Measurements from ENCODE around the gene C14orf132. TPM values are rescaled to one million over a fixed set of nuclear protein-coding genes. Genes with fewer than 3 reads are reported as not detected.

Gene C14orf132
- polyA plus RNA-seq, 3 donors, result not detected

DNA sequence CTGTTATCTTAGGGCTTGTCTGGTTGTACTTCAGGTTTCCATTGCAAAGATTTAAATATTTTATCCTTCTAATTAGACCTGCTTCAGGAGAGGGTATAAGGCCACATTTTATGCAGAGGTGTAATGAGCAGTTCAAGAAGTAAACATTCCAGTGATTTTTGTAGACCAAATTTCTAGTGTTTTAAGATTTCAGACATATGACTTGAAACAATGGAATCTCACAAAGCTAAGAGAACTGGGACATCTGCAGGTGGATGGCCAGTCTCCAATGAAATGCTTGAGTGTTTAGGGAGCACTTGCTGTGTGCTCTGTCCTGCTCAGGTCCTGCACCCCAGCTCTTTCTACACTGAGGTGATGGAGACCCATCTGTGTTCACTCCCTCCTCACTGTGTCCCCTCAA, 7.9 kb downstream of the C14orf132 start:
- peaks cover 5 to 9% (median 7%) of the 10 kb centered on the region in 3 donors for H3K27me3 Mint-ChIP-seq (ENCODE audit: low read depth in 3 of 3)
- Histone ChIP-seq H3K36me3 (replicated peaks in 1 of 2; ENCODE audit: control insufficient read depth in 1 of 2, insufficient read depth in 2 of 2, low read length in 2 of 2) (no peaks in the 10 kb centered on the region), H3K9me3 (replicated peaks in 1 of 2; ENCODE audit: control insufficient read depth in 1 of 2, insufficient read depth in 1 of 2, low read length in 2 of 2) (peaks cover 0 to 4% of the 10 kb centered on the region in 2 donors), H3K4me1 (ENCODE audit: control insufficient read depth in 1 of 2, insufficient read depth in 2 of 2, low read length in 2 of 2) (no peaks in the 10 kb centered on the region), H4K20me1 (ENCODE audit: insufficient read depth, low read length) (no peaks in the 10 kb centered on the region), H3K79me2 (ENCODE audit: insufficient read depth, low read length) (no peaks in the 10 kb centered on the region), H3K4me3 (replicated peaks in 1 of 3; ENCODE audit: low read depth in 2 of 3, low read length in 3 of 3) (no peak overlapping the region), H3K9ac (ENCODE audit: insufficient read depth, low read length, poor library complexity, severe bottlenecking) (no peak overlapping the region), H3K27ac (ENCODE audit: low read depth in 1 of 2, low read length in 2 of 2) (no peak overlapping the region), H2AFZ (ENCODE audit: insufficient read depth, low read depth, low read length, poor library complexity, severe bottlenecking) (no peak overlapping the region), H3K4me2 (replicated peaks; ENCODE audit: extremely low read depth, low read length, poor library complexity, severe bottlenecking) (no peak overlapping the region), H3K27me3 (ENCODE audit: control insufficient read depth in 2 of 2, insufficient read depth in 2 of 2, low read length in 2 of 2) (peaks cover 0 to under 1% of the 10 kb centered on the region in 2 donors)
- no peak overlapping the region for H3K27ac Mint-ChIP-seq
- H3K36me3 Mint-ChIP-seq, result no peaks in the 10 kb centered on the region
- H3K4me1 Mint-ChIP-seq, result no peaks in the 10 kb centered on the region
- no peak for DNase-seq
- TF ChIP-seq, protein P1, sequence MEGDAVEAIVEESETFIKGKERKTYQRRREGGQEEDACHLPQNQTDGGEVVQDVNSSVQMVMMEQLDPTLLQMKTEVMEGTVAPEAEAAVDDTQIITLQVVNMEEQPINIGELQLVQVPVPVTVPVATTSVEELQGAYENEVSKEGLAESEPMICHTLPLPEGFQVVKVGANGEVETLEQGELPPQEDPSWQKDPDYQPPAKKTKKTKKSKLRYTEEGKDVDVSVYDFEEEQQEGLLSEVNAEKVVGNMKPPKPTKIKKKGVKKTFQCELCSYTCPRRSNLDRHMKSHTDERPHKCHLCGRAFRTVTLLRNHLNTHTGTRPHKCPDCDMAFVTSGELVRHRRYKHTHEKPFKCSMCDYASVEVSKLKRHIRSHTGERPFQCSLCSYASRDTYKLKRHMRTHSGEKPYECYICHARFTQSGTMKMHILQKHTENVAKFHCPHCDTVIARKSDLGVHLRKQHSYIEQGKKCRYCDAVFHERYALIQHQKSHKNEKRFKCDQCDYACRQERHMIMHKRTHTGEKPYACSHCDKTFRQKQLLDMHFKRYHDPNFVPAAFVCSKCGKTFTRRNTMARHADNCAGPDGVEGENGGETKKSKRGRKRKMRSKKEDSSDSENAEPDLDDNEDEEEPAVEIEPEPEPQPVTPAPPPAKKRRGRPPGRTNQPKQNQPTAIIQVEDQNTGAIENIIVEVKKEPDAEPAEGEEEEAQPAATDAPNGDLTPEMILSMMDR (IDR thresholded peaks at IDR 0.05), result no peak
- intact Hi-C loops (cut with micrococcal nuclease), result no loop called here
- H3K9me3 Mint-ChIP-seq, result peaks cover 0 to 9% (median 1%) of the 10 kb centered on the region in 7 donors
- no peak overlapping the region for H3K4me3 Mint-ChIP-seq

DNA sequence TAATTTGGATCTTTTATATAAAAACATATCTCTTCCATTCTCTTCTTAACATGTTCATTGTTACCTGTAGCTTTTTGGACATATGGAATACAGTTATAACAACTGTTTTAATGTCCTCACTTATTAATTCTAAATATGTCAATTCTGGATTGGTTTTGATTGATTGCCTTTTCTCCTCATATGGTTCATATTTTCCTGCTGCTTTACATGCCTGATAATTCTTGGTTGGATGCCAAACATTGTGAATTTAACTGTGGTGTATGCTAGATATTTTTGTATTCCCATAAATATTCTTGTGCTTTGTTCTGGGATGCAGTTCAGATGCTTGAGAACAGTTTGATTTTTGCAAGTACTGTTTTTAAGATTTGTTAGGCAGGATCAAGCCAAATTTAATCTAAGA, 10.8 kb downstream of the C14orf132 start:
- no peak overlapping the region for H3K4me3 Mint-ChIP-seq
- H3K4me1 Mint-ChIP-seq, result no peaks in the 10 kb centered on the region
- peaks cover 0 to 4% of the 10 kb centered on the region in 2 donors for H3K9me3 ChIP-seq (replicated peaks in 1 of 2; ENCODE audit: control insufficient read depth in 1 of 2, insufficient read depth in 1 of 2, low read length in 2 of 2)
- H3K27ac ChIP-seq (ENCODE audit: low read depth in 1 of 2, low read length in 2 of 2), result no peak overlapping the region
- no peaks in the 10 kb centered on the region for H4K20me1 ChIP-seq (ENCODE audit: insufficient read depth, low read length)
- intact Hi-C loops (cut with micrococcal nuclease), result no loop called here
- no peak overlapping the region for H3K9ac ChIP-seq (ENCODE audit: insufficient read depth, low read length, poor library complexity, severe bottlenecking)
- peaks cover 3 to 6% (median 4%) of the 10 kb centered on the region in 3 donors for H3K27me3 Mint-ChIP-seq (ENCODE audit: low read depth in 3 of 3)
- no peak overlapping the region for H3K27ac Mint-ChIP-seq
- H3K4me1 ChIP-seq (ENCODE audit: control insufficient read depth in 1 of 2, insufficient read depth in 2 of 2, low read length in 2 of 2), result no peaks in the 10 kb centered on the region
- H2AFZ ChIP-seq (ENCODE audit: insufficient read depth, low read depth, low read length, poor library complexity, severe bottlenecking), result no peak overlapping the region
- TF ChIP-seq, protein P1 (IDR thresholded peaks at IDR 0.05), result no peak
- H3K4me2 ChIP-seq (replicated peaks; ENCODE audit: extremely low read depth, low read length, poor library complexity, severe bottlenecking), result no peak overlapping the region
- no peaks in the 10 kb centered on the region for H3K27me3 ChIP-seq (ENCODE audit: control insufficient read depth in 2 of 2, insufficient read depth in 2 of 2, low read length in 2 of 2)
- H3K36me3 ChIP-seq (replicated peaks in 1 of 2; ENCODE audit: control insufficient read depth in 1 of 2, insufficient read depth in 2 of 2, low read length in 2 of 2), result no peaks in the 10 kb centered on the region
- no peaks in the 10 kb centered on the region for H3K36me3 Mint-ChIP-seq
- H3K79me2 ChIP-seq (ENCODE audit: insufficient read depth, low read length), result no peaks in the 10 kb centered on the region
- H3K9me3 Mint-ChIP-seq, result peaks cover 0 to 8% (median 1%) of the 10 kb centered on the region in 7 donors
- no peak overlapping the region for H3K4me3 ChIP-seq (replicated peaks in 1 of 3; ENCODE audit: low read depth in 2 of 3, low read length in 3 of 3)
- DNase-seq, result no peak
